HG02852 (cell line): ENCODE data around the gene CAMSAP1.

Source experiments
- ATAC-seq: cut with Tn5 transposase; IDR thresholded peaks from one replicate; pipeline ENCODE4 v1.9.1; 2021; ENCODE audit warnings: mild to moderate bottlenecking, moderate library complexity; ENCODE audit not compliant: unreplicated experiment

Gene CAMSAP1

GRCh38 chr9:135815830-135816650 is 91.3 kb downstream of the CAMSAP1 start:
- ATAC-seq: no peak

GRCh38 chr9:135815413-135815812 is 91.9 kb downstream of the CAMSAP1 start:
- ATAC-seq: no peak

- ATAC-seq: no peak
These were observed 92.8 kb downstream of the CAMSAP1 start for GRCh38 chr9:135814421-135815095.

- ATAC-seq: no peak
These were observed 93.6 kb downstream of the CAMSAP1 start for GRCh38 chr9:135813671-135814290.

- no peak for ATAC-seq
These were observed 94.4 kb downstream of the CAMSAP1 start for GRCh38 chr9:135812961-135813360.

- ATAC-seq: no peak
These were observed 95.5 kb downstream of the CAMSAP1 start for GRCh38 chr9:135811801-135812200.

- ATAC-seq: no peak
These were observed 96.4 kb downstream of the CAMSAP1 start for GRCh38 chr9:135810806-135811575.

- ATAC-seq: no peak
These were observed 98.2 kb downstream of the CAMSAP1 start for GRCh38 chr9:135809166-135809565.

- no peak for ATAC-seq
These were observed 101.8 kb downstream of the CAMSAP1 start for GRCh38 chr9:135805422-135806022.

GRCh38 chr9:135804581-135805421 is 102.5 kb downstream of the CAMSAP1 start:
- ATAC-seq: no peak

GRCh38 chr9:135803441-135803840 is 103.9 kb downstream of the CAMSAP1 start:
- no peak for ATAC-seq

- no peak for ATAC-seq
These were observed 104.4 kb downstream of the CAMSAP1 start for GRCh38 chr9:135802876-135803419.

- ATAC-seq: no peak
These were observed 106.3 kb downstream of the CAMSAP1 start for GRCh38 chr9:135801070-135801469.

GRCh38 chr9:135799261-135799660 is 108.1 kb downstream of the CAMSAP1 start:
- ATAC-seq: no peak

- no peak for ATAC-seq
These were observed 109.1 kb downstream of the CAMSAP1 start for GRCh38 chr9:135798263-135798585.

GRCh38 chr9:135797507-135798262 is 109.7 kb downstream of the CAMSAP1 start:
- ATAC-seq: no peak

- no peak for ATAC-seq
These were observed 110.4 kb downstream of the CAMSAP1 start for GRCh38 chr9:135796784-135797485.

GRCh38 chr9:135795391-135795790 is 112.0 kb downstream of the CAMSAP1 start:
- ATAC-seq: no peak
